Thoracic aorta (tissue), 2 donors: ENCODE data around the gene ZDHHC3. TPM values are rescaled to one million over a fixed set of nuclear protein-coding genes. Genes with fewer than 3 reads are reported as not detected.

Experiments
- ATAC-seq: fragments of 150-250 bp; one replicate; pipeline ENCODE4 v1.8.0; 2017; ENCODE audit warnings: low read depth; ENCODE audit not compliant: insufficient number of reproducible peaks, low FRiP score
- DNase-seq: peaks from one replicate; pipeline ENCODE4 v3.0.0-alpha.2; 2020; ENCODE audit warnings: low spot score
- H3K27ac ChIP-seq, 2 donors: fragments of 200-600 bp; sonication (generic); 1 replicate in 1 of 2; 2 replicates in 1 of 2; pipeline ENCODE4 v1.5.1; 2016; ENCODE audit warnings: mild to moderate bottlenecking in 2 of 2, moderate library complexity in 2 of 2
- H3K27me3 ChIP-seq: fragments of 200-600 bp; sonication (generic); replicated peaks from 2 replicates; pipeline ENCODE4 v1.6.0; 2016; ENCODE audit warnings: mild to moderate bottlenecking; ENCODE audit not compliant: insufficient read depth
- H3K36me3 ChIP-seq: fragments of 200-600 bp; sonication (generic); one replicate; pipeline ENCODE4 v1.5.1; 2016
- H3K4me1 ChIP-seq, 2 donors: fragments of 200-600 bp; sonication (generic); 1 replicate in 1 of 2; 2 replicates in 1 of 2; pipeline versions ENCODE4 v1.5.1 to v1.6.0; 2016; ENCODE audit warnings: low read depth in 2 of 2, mild to moderate bottlenecking in 1 of 2; ENCODE audit not compliant: control insufficient read depth in 1 of 2
- H3K4me3 ChIP-seq: fragments of 200-600 bp; sonication (generic); 2 replicates; pipeline ENCODE4 v1.5.1; 2016; ENCODE audit warnings: mild to moderate bottlenecking
- H3K9me3 ChIP-seq: fragments of 200-600 bp; sonication (generic); 2 replicates; pipeline ENCODE4 v1.5.1; 2016
- total RNA-seq, 2 donors: library from RNA; depleted of rRNA; stranded (reverse); fragments of >200 nt; gene quantifications; one replicate each; pipeline versions ENCODE4 v1.1.0 to v1.2.3, GENCODE V29; 2016
- TF ChIP-seq, protein P1 (sequence below): fragments of 200-600 bp; sonication (generic); IDR thresholded peaks from one replicate; pipeline ENCODE4 v1.5.1; 2019; ENCODE audit warnings: antibody characterized with exemption

The ZDHHC3 gene
- total RNA-seq, 2 donors from 2014 or later, result 70.8 to 72.3 TPM

DNA sequence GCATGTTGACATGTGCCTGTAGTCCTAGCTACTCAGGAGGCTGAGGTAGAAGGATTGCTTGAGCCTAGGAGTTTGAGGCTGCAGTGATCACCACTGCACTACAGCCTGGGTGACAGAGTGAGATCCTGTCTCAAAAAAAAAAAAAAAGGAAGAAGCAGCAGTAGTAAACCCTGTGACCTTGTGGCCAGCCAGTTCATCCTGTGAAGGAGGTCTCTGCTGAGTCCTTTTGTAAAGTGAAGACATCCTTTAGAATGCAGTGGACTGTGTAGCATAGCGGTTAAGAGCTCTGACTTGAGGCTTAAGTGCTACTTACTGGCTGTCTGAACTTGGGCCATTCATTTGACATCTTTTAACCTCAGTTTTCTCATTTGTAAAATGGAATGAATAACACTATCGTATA lies 8.4 kb upstream of the ZDHHC3 start:
- DNase-seq (no peak), ATAC-seq (no peak)
- no peaks in the 10 kb centered on the region for H3K27me3 ChIP-seq
- no peaks in the 10 kb centered on the region for H3K9me3 ChIP-seq
- TF ChIP-seq, protein P1, sequence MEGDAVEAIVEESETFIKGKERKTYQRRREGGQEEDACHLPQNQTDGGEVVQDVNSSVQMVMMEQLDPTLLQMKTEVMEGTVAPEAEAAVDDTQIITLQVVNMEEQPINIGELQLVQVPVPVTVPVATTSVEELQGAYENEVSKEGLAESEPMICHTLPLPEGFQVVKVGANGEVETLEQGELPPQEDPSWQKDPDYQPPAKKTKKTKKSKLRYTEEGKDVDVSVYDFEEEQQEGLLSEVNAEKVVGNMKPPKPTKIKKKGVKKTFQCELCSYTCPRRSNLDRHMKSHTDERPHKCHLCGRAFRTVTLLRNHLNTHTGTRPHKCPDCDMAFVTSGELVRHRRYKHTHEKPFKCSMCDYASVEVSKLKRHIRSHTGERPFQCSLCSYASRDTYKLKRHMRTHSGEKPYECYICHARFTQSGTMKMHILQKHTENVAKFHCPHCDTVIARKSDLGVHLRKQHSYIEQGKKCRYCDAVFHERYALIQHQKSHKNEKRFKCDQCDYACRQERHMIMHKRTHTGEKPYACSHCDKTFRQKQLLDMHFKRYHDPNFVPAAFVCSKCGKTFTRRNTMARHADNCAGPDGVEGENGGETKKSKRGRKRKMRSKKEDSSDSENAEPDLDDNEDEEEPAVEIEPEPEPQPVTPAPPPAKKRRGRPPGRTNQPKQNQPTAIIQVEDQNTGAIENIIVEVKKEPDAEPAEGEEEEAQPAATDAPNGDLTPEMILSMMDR, result no peak
- H3K36me3 ChIP-seq, result no peaks in the 10 kb centered on the region
- peaks cover 0 to 11% of the 10 kb centered on the region in 2 donors for H3K4me1 ChIP-seq
- H3K27ac ChIP-seq, result no peak overlapping the region
- no peak overlapping the region for H3K4me3 ChIP-seq

DNA sequence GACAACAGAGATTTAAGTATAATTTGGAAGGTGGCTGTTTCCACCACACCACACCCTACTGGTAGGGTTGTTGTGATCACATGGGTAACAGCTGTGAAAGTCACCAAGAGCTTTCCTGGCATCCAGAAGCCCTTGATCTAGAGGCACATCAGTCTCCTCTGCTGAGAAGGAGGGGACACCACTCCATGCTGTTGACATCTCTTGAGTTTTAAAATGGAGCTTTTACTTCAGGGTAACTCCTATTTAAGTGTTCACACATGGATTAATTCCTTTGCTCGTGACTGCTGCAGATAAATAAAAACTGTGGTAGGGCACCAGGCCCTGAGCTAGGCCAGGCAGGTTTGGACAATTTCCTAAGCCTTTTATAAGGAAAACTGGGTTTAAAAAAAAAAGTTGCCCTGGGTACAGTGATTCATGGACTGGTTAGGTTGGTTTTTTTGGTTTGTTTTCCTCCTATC lies 7.5 kb upstream of the ZDHHC3 start:
- TF ChIP-seq, protein P1, result no peak
- Histone ChIP-seq H3K27ac (no peak overlapping the region), H3K9me3 (no peaks in the 10 kb centered on the region), H3K4me3 (no peak overlapping the region), H3K36me3 (no peaks in the 10 kb centered on the region), H3K4me1 (peaks cover under 1 to 11% of the 10 kb centered on the region in 2 donors), H3K27me3 (no peaks in the 10 kb centered on the region)
- ATAC-seq, result no peak
- no peak for DNase-seq

DNA sequence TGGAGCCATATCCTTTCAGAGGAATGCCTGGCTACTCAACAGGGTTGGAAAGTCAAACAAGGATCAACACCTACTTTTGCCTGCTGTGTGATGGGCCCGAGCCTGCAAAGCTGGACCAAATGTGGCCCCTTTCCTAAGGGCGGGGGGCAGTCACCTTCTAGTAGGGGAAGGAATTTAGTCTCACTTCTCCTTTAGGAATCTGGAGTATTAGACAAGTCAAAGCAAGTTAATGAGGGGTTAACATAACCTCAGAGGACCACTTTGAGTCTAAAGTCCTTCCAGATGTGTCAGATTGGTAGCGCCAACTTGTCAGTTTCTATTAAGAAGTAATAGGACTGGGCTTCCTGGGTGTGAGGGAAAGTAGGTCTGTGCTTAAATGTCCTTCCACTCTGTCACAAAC lies 6.8 kb upstream of the ZDHHC3 start:
- Histone ChIP-seq H3K36me3 (no peaks in the 10 kb centered on the region), H3K27me3 (no peaks in the 10 kb centered on the region), H3K4me3 (no peak overlapping the region), H3K4me1 (peaks cover 4 to 13% of the 10 kb centered on the region in 2 donors), H3K27ac (no peak overlapping the region), H3K9me3 (no peaks in the 10 kb centered on the region)
- TF ChIP-seq, protein P1, result no peak
- ATAC-seq (no peak), DNase-seq (no peak)

DNA sequence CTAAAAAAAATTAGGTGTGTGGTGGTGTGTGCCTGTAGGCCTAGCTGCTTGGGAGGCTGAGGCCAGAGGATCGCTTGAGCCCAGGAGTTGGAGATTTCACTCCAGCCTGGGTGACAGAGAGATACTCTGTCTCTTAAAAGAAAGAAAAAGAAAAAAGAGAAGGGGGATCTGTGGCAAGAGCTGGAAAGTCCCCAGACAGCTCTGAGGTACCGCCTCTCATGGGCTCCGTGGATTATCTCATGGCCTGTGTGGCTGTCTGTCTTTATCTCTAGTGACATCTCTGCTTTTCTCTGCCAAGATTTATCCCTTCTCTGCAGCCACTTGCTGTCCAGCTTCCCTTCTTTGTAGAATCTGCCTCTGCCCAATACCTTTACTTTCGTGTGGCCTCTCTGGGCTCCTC lies 5.8 kb upstream of the ZDHHC3 start:
- ATAC-seq, result no peak

DNA sequence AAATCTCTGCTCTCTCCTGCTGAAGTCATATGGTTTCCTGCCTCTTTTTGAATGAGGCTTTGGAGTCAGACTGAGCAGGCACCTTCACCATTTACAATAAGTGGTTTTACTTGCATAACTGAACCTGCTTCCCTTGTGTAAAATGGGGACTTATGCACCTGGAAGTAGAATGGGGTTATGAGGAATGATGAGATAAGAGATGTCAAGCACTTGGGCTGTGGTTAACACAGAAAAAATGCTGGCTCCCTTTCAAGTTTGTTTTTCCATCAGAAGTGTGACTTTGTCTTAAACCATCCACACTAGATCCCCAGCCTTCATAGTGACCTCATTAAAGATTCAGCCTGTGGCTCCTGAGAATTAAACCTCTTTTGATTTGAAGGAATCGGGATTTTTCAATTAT lies 5.2 kb upstream of the ZDHHC3 start:
- DNase-seq, result no peak
- H3K36me3 ChIP-seq, result no peaks in the 10 kb centered on the region
- H3K4me3 ChIP-seq, result no peak overlapping the region
- no peaks in the 10 kb centered on the region for H3K9me3 ChIP-seq
- no peak overlapping the region for H3K27ac ChIP-seq
- no peak for ATAC-seq
- H3K4me1 ChIP-seq, result peaks cover 10 to 26% of the 10 kb centered on the region in 2 donors
- H3K27me3 ChIP-seq, result no peaks in the 10 kb centered on the region
- TF ChIP-seq, protein P1, result no peak

More for the DNA sequence above, 5.8 kb upstream of the ZDHHC3 start:
- H3K9me3 ChIP-seq, result no peaks in the 10 kb centered on the region
- no peaks in the 10 kb centered on the region for H3K27me3 ChIP-seq
- H3K27ac ChIP-seq, result no peak overlapping the region
- H3K4me1 ChIP-seq, result peaks cover 10 to 24% of the 10 kb centered on the region in 2 donors
- H3K4me3 ChIP-seq, result no peak overlapping the region
- TF ChIP-seq, protein P1, result no peak
- H3K36me3 ChIP-seq, result no peaks in the 10 kb centered on the region
- DNase-seq, result no peak
